Right lobe of liver (tissue), 6 donors: ENCODE data around the gene MYBL2. TPM values are rescaled to one million over a fixed set of nuclear protein-coding genes. Genes with fewer than 3 reads are reported as not detected.

Source experiments
- ATAC-seq, 4 donors: fragments of 200-7000 bp; cut with Tn5 transposase; one replicate each; pipeline ENCODE4 v1.9.1; 2020; ENCODE audit warnings: mild to moderate bottlenecking in 4 of 4, moderate library complexity in 4 of 4
- DNase-seq, 3 donors: peaks; one replicate each; pipeline ENCODE4 v3.0.0-alpha.2; 2020
- H3K27ac ChIP-seq, 3 donors: fragments of 200-600 bp; one replicate each; pipeline ENCODE4 v1.8.0; 2022
- H3K27me3 ChIP-seq, 2 donors: fragments of 200-600 bp; one replicate each; pipeline ENCODE4 v1.8.0; 2022
- H3K36me3 ChIP-seq, 4 donors: fragments of 200-600 bp; sonication (generic) in 1 of 4; one replicate each; pipeline versions ENCODE4 v1.5.1 to v1.8.0; 2017 to 2022; ENCODE audit warnings: control low read depth in 1 of 4
- H3K4me1 ChIP-seq, 4 donors: fragments of 200-600 bp; sonication (generic) in 1 of 4; one replicate each; pipeline versions ENCODE4 v1.5.1 to v1.8.0; 2017 to 2022; ENCODE audit warnings: control low read depth in 1 of 4
- H3K4me3 ChIP-seq, 3 donors: fragments of 200-600 bp; one replicate each; pipeline ENCODE4 v1.8.0; 2022
- H3K9me3 ChIP-seq, 4 donors: fragments of 200-600 bp; sonication (generic) in 1 of 4; one replicate each; pipeline versions ENCODE4 v1.5.1 to v1.8.0; 2017 to 2022; ENCODE audit warnings: control low read depth in 1 of 4
- POLR2A ChIP-seq: fragments of 450-650 bp; IDR thresholded peaks from one replicate; pipeline ENCODE4 v1.6.1; 2017; ENCODE audit warnings: antibody characterized with exemption, mild to moderate bottlenecking
- WGBS: methylation state at CpG from one replicate; pipeline ENCODE4 v1.1.6; 2018; ENCODE audit warnings: low coverage, low lambda C conversion rate; ENCODE audit not compliant: insufficient coverage; ENCODE audit errors: missing lambda C conversion rate; 5-methylcytosine and 5-hydroxymethylcytosine counted together
- intact Hi-C, 2 donors: fragments of 100-400 bp; cut with DNase I; formaldehyde crosslinking; loops; one replicate each; pipeline versions ENCODE4 v1.11.2 to v1.14.1; 2022
- total RNA-seq, 6 experiments: library from RNA; depleted of rRNA in 2 of 6; stranded (reverse); fragments of >200 nt in 2 of 6; fragmentation: NEBNext Ultra II Directional in 3 of 6; extraction: Animal tissue kit (Norgen Biotek cat#: 25700) in 3 of 6; gene quantifications; one replicate each; pipeline versions ENCODE4 v1.1.0 to v1.2.4, GENCODE V29; 2016 to 2023
- TF ChIP-seq, protein P1 (sequence below), 4 donors: fragments of 200-600 bp in 3 of 4; fragments of 450-650 bp in 1 of 4; IDR thresholded peaks; one replicate each; pipeline versions ENCODE4 v1.5.1 to v1.8.0; 2016 to 2022; ENCODE audit warnings: antibody characterized with exemption in 4 of 4, mild to moderate bottlenecking in 2 of 4
- donor health status: DM: no; HTN: yes; CAD: no.
- donor health status: DM: no; HTN: no; CAD: no.
- donor health status: DM: no; HTN: no; CAD: no.
- donor health status: DM: no; HTN: yes; CAD: no.
- donor health status: DM: no; HTN: yes; CAD: no.

Gene MYBL2
- total RNA-seq, 6 experiments from 2014 or later, result 0.44 to 3.5 (median 1.8) TPM; not detected in 1

DNA sequence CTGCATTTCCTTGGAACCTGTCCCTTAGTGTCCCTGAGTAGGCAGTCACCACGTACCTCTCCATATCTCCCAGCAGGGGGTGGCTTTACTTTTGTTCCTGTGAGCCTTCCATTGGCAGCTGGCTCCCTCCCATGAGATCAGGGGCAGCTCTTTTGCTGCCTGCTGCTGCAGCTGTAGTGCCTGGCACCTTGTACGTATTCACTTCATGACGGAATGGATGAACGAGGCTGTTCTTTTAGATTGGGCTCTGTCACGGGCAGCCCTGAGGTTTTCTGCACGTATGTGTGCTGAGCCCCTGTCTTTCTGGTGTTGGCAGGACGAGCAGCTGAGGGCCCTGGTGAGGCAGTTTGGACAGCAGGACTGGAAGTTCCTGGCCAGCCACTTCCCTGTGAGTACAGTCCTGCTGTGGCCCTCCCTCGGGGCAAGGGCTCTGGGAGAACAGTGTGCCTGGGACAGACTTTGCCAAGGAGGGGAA is 14.6 kb downstream of the MYBL2 start:
- H3K4me1 ChIP-seq, result no peaks in the 10 kb centered on the region
- H3K36me3 ChIP-seq, result no peaks in the 10 kb centered on the region
- intact Hi-C loops, result loop anchor here in 1 of 2 donors (10.0 kb wide), 1 partner anchor 147 kb away; no protein-coding TSS in a partner anchor
- H3K9me3 ChIP-seq, result no peaks in the 10 kb centered on the region
- no peaks in the 10 kb centered on the region for H3K27me3 ChIP-seq
- ATAC-seq, result no peak
- WGBS, result 54% methylated on average over 1 of the region's 8 CpGs
- H3K27ac ChIP-seq, result no peak overlapping the region
- TF ChIP-seq POLR2A, result no peak
- TF ChIP-seq, protein P1, sequence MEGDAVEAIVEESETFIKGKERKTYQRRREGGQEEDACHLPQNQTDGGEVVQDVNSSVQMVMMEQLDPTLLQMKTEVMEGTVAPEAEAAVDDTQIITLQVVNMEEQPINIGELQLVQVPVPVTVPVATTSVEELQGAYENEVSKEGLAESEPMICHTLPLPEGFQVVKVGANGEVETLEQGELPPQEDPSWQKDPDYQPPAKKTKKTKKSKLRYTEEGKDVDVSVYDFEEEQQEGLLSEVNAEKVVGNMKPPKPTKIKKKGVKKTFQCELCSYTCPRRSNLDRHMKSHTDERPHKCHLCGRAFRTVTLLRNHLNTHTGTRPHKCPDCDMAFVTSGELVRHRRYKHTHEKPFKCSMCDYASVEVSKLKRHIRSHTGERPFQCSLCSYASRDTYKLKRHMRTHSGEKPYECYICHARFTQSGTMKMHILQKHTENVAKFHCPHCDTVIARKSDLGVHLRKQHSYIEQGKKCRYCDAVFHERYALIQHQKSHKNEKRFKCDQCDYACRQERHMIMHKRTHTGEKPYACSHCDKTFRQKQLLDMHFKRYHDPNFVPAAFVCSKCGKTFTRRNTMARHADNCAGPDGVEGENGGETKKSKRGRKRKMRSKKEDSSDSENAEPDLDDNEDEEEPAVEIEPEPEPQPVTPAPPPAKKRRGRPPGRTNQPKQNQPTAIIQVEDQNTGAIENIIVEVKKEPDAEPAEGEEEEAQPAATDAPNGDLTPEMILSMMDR (IDR thresholded peaks at IDR 0.05), result no peak
- H3K4me3 ChIP-seq, result no peak overlapping the region
- no peak for DNase-seq

- intact Hi-C loops, result loop anchor here in 1 of 2 donors (10.0 kb wide), 1 partner anchor 147 kb away; no protein-coding TSS in a partner anchor
- no peaks in the 10 kb centered on the region for H3K27me3 ChIP-seq
- no peak for TF ChIP-seq POLR2A
- TF ChIP-seq, protein P1 (IDR thresholded peaks at IDR 0.05), result no peak
- no peaks in the 10 kb centered on the region for H3K4me1 ChIP-seq
- H3K36me3 ChIP-seq, result no peaks in the 10 kb centered on the region
- H3K9me3 ChIP-seq, result no peaks in the 10 kb centered on the region
- no peak overlapping the region for H3K27ac ChIP-seq
- DNase-seq (no peak), ATAC-seq (peak in 1 of 4 donors; percentile 38)
- WGBS, result 20% methylated on average over 1 of the region's 2 CpGs
- H3K4me3 ChIP-seq, result no peak overlapping the region
These were observed 15.1 kb downstream of the MYBL2 start for GRCh38 chr20:43681991-43682410.

- ATAC-seq, result no peak
- Histone ChIP-seq H3K27me3 (no peaks in the 10 kb centered on the region), H3K36me3 (no peaks in the 10 kb centered on the region), H3K4me1 (no peaks in the 10 kb centered on the region), H3K27ac (no peak overlapping the region), H3K9me3 (no peaks in the 10 kb centered on the region), H3K4me3 (no peak overlapping the region)
- WGBS, result 79% methylated on average over 7 of the region's 9 CpGs
- no peak for DNase-seq
- TF ChIP-seq POLR2A, result no peak
- TF ChIP-seq, protein P1 (IDR thresholded peaks at IDR 0.05), result no peak
- intact Hi-C loops, result loop anchor here in 1 of 2 donors (10.0 kb wide), 1 partner anchor 148 kb away; no protein-coding TSS in a partner anchor
These were observed 15.5 kb downstream of the MYBL2 start for GRCh38 chr20:43682446-43682845.

DNA sequence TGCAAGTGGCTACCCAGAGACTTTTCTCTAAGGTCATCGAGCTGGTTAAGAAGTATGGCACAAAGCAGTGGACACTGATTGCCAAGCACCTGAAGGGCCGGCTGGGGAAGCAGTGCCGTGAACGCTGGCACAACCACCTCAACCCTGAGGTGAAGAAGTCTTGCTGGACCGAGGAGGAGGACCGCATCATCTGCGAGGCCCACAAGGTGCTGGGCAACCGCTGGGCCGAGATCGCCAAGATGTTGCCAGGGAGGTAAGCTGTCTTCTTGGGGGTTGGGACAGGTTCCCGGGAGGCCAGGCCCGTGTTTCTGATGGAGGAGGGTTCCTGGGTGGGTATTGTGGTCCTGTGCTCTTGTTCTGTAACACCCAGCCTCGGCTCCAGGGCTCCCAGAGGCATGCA is 19.9 kb downstream of the MYBL2 start:
- H3K27ac ChIP-seq, result no peak overlapping the region
- no peaks in the 10 kb centered on the region for H3K36me3 ChIP-seq
- no CpG with 5 or more reads among the region's 13 CpGs for WGBS
- TF ChIP-seq, protein P1 (IDR thresholded peaks at IDR 0.05), result no peak
- no peak for TF ChIP-seq POLR2A
- ATAC-seq (no peak), DNase-seq (no peak)
- no peaks in the 10 kb centered on the region for H3K27me3 ChIP-seq
- H3K9me3 ChIP-seq, result no peaks in the 10 kb centered on the region
- H3K4me1 ChIP-seq, result no peaks in the 10 kb centered on the region
- no peak overlapping the region for H3K4me3 ChIP-seq
- intact Hi-C loops, result loop anchor here in 1 of 2 donors (10.0 kb wide), 1 partner anchor 152 kb away; no protein-coding TSS in a partner anchor
